NCI-H1417 treated with DMSO at 0.1 percent for 48 hours (cell line): ENCODE data around the gene GANC.
"Not testable (repeated sequence)": the region's sequence is repeated elsewhere in the genome, so short reads cannot be mapped to it uniquely, and the experiment has no call there.

Experiments used
- DNase-seq: peaks from one replicate; lab custom pipeline; 2025; lab: John Stamatoyannopoulos, UW

Gene GANC

GRCh38 chr15:42272939-42273899, at the start of gene GANC, which contains the start of gene TMEM87A:
Gene GANC, plus strand, starts transcription at chr15:42273201. Its CDS starts 1,281 bp downstream, at chr15:42274482.
Gene TMEM87A, minus strand, starts transcription at chr15:42273433. Its CDS starts 35 bp downstream, at chr15:42273398.
- peak; percentile 84 for DNase-seq

- DNase-seq, result no peak
Measured at GRCh38 chr15:42226648-42227047, 46.4 kb upstream of the GANC start.

GRCh38 chr15:42228036-42228435, 45.0 kb upstream of the GANC start:
- DNase-seq, result no peak

GRCh38 chr15:42228981-42229380, 44.0 kb upstream of the GANC start:
- not testable (repeated sequence) for DNase-seq

GRCh38 chr15:42231088-42231487, 41.9 kb upstream of the GANC start:
- DNase-seq, result no peak

- DNase-seq, result no peak
Measured at GRCh38 chr15:42232606-42233005, 40.4 kb upstream of the GANC start.

GRCh38 chr15:42233107-42233506, 39.9 kb upstream of the GANC start:
- no peak for DNase-seq

GRCh38 chr15:42239528-42240182, 33.3 kb upstream of the GANC start:
- DNase-seq, result no peak

- no peak for DNase-seq
Measured at GRCh38 chr15:42240823-42241222, 32.2 kb upstream of the GANC start.

GRCh38 chr15:42253300-42253699, 19.7 kb upstream of the GANC start:
- DNase-seq, result no peak

- no peak for DNase-seq
Measured at GRCh38 chr15:42264795-42265194, 8.2 kb upstream of the GANC start.

- no peak for DNase-seq
Measured at GRCh38 chr15:42267286-42267685, 5.7 kb upstream of the GANC start.

- DNase-seq, result no peak
Measured at GRCh38 chr15:42270551-42270950, 2.5 kb upstream of the GANC start.

GRCh38 chr15:42270996-42271395, 2.0 kb upstream of the GANC start:
- no peak for DNase-seq

GRCh38 chr15:42273900-42274701, 1.1 kb downstream of the GANC start:
- DNase-seq, result no peak

- DNase-seq, result no peak
Measured at GRCh38 chr15:42274702-42274989, 1.6 kb downstream of the GANC start.

GRCh38 chr15:42275780-42276391, 2.9 kb downstream of the GANC start:
- DNase-seq, result no peak

- no peak for DNase-seq
Measured at GRCh38 chr15:42276762-42277161, 3.8 kb downstream of the GANC start.

GRCh38 chr15:42279234-42279723, 6.3 kb downstream of the GANC start:
- DNase-seq, result no peak

GRCh38 chr15:42282344-42282743, 9.3 kb downstream of the GANC start:
- DNase-seq, result no peak

- DNase-seq, result no peak
Measured at GRCh38 chr15:42282926-42283325, 9.9 kb downstream of the GANC start.

- DNase-seq, result no peak
Measured at GRCh38 chr15:42283671-42284070, 10.7 kb downstream of the GANC start.
